Endothelial cell of umbilical vein (primary cell): ENCODE data around the gene SEZ6L2. TPM values are rescaled to one million over a fixed set of nuclear protein-coding genes. Genes with fewer than 3 reads are reported as not detected.
A peak's percentile ranks its signal among the peaks of the same experiment; 100 is the strongest.

ENCODE experiments used
- BruUV-seq: library from RNA; stranded (reverse); fragments of 400-500 nt; replicated peaks from 2 replicates; lab custom pipeline; 2021; lab: Mats Ljungman, UMichigan
- CTCF ChIA-PET: fragments of 300-600, 350-600 bp; sonication (Branson Sonifier 250); formaldehyde crosslinking; loops from one replicate; lab custom pipeline; 2021; ENCODE audit warnings: antibody characterized with exemption, inconsistent platforms; lab: Charles Lee
- POLR2A ChIA-PET: fragments of 300-600, 350-600 bp; sonication (Branson Sonifier 250); formaldehyde crosslinking; loops from one replicate; lab custom pipeline; 2021; ENCODE audit warnings: antibody characterized with exemption, inconsistent platforms; lab: Charles Lee
- DNase-seq: peaks from one replicate; pipeline ENCODE4 v3.0.0-alpha.2; 2011; ENCODE audit warnings: low read depth, low spot score
- FAIRE-seq: peaks from 2 replicates; lab custom pipeline; 2011; peaks lifted over from hg19 to GRCh38; lab: Jason Lieb, UNC
- H2AFZ ChIP-seq: 2 replicates; pipeline ENCODE4 v1.6.0; 2012; ENCODE audit warnings: low read depth, low read length, control low read depth, inconsistent platforms
- H3K27ac ChIP-seq: 2 replicates; pipeline ENCODE4 v1.5.1; 2011; ENCODE audit warnings: low read depth, mild to moderate bottlenecking, control low read depth, low read length, moderate library complexity; ENCODE audit not compliant: insufficient read depth
- H3K27me3 ChIP-seq, 2 experiments: 2 replicates each; pipeline versions ENCODE4 v1.6.0 to v1.6.1; 2011; ENCODE audit warnings: low read length in 2 of 2, mixed read lengths in 1 of 2; ENCODE audit not compliant: control insufficient read depth in 2 of 2, insufficient read depth in 2 of 2
- H3K36me3 ChIP-seq, 2 experiments: 2 replicates in 1 of 2; 3 replicates in 1 of 2; pipeline ENCODE4 v1.5.1; 2011; ENCODE audit warnings: low read length in 2 of 2, mild to moderate bottlenecking in 1 of 2, moderate library complexity in 1 of 2; ENCODE audit not compliant: control insufficient read depth in 2 of 2, insufficient read depth in 2 of 2; ENCODE audit errors: extremely low read depth in 1 of 2
- H3K4me1 ChIP-seq: 3 replicates; pipeline ENCODE4 v1.5.1; 2011; ENCODE audit warnings: mild to moderate bottlenecking, low read length; ENCODE audit not compliant: control insufficient read depth, insufficient read depth; ENCODE audit errors: extremely low read depth
- H3K4me2 ChIP-seq: 2 replicates; pipeline ENCODE4 v1.6.1; 2011; ENCODE audit warnings: low read length, control low read depth, mixed read lengths; ENCODE audit not compliant: insufficient read depth
- H3K4me3 ChIP-seq, 3 experiments: fragments of 200-600 bp in 1 of 3; sonication (generic), shearing (Covaris generic) in 1 of 3; replicated peaks in 1 of 3; 2 replicates each; pipeline ENCODE4 v1.5.1; 2011 to 2016; ENCODE audit warnings: control low read depth in 3 of 3, low read length in 3 of 3, mild to moderate bottlenecking in 2 of 3, inconsistent platforms in 1 of 3, low read depth in 1 of 3, moderate library complexity in 1 of 3; ENCODE audit not compliant: insufficient read depth in 1 of 3
- H3K79me2 ChIP-seq: 2 replicates; pipeline ENCODE4 v1.6.0; 2012; ENCODE audit warnings: low read length, inconsistent platforms; ENCODE audit not compliant: control insufficient read depth, insufficient read depth
- H3K9ac ChIP-seq: replicated peaks from 2 replicates; pipeline ENCODE3; 2011; ENCODE audit warnings: low read length, control low read depth; ENCODE audit not compliant: insufficient read depth; ENCODE audit errors: extremely low read depth
- H3K9me1 ChIP-seq: replicated peaks from 3 replicates; pipeline ENCODE4 v1.6.0; 2011; ENCODE audit warnings: mild to moderate bottlenecking, low read length; ENCODE audit not compliant: control insufficient read depth, insufficient read depth; ENCODE audit errors: extremely low read depth
- H3K9me3 ChIP-seq: replicated peaks from 2 replicates; pipeline ENCODE4 v1.5.1; 2012; ENCODE audit warnings: low read length, inconsistent platforms; ENCODE audit not compliant: control insufficient read depth, insufficient read depth
- H4K20me1 ChIP-seq: replicated peaks from 2 replicates; pipeline ENCODE3; 2011; ENCODE audit warnings: mild to moderate bottlenecking, low read length; ENCODE audit not compliant: control insufficient read depth, insufficient read depth; ENCODE audit errors: extremely low read depth
- CTCF ChIP-seq, 2 donors: IDR thresholded peaks; 1 replicate in 1 of 2; 2 replicates in 1 of 2; pipeline ENCODE4 v1.5.1; 2011; ENCODE audit warnings: low read length in 2 of 2, mild to moderate bottlenecking in 2 of 2, moderate library complexity in 2 of 2, control low read depth in 1 of 2, inconsistent platforms in 1 of 2, low read depth in 1 of 2; ENCODE audit not compliant: insufficient read depth in 1 of 2; ENCODE audit errors: extremely low read depth in 1 of 2
- EZH2 ChIP-seq: IDR thresholded peaks from 2 replicates; pipeline ENCODE4 v1.6.1; 2012; ENCODE audit warnings: borderline replicate concordance, low read depth, mild to moderate bottlenecking, moderate library complexity, low read length, inconsistent platforms; ENCODE audit not compliant: severe bottlenecking
- FOS ChIP-seq: IDR thresholded peaks from 2 replicates; pipeline ENCODE4 v1.6.1; 2011; ENCODE audit warnings: mild to moderate bottlenecking, low read length, moderate library complexity, borderline replicate concordance; ENCODE audit not compliant: insufficient read depth
- GATA2 ChIP-seq: IDR thresholded peaks from 2 replicates; pipeline ENCODE4 v1.7.0; 2011; ENCODE audit warnings: low read depth, mild to moderate bottlenecking, moderate library complexity, mixed read lengths, low read length; ENCODE audit not compliant: insufficient read length, insufficient read depth
- JUN ChIP-seq: IDR thresholded peaks from 2 replicates; pipeline ENCODE4 v1.6.1; 2011; ENCODE audit warnings: borderline replicate concordance, low read depth; ENCODE audit not compliant: insufficient read length, insufficient read depth
- MAX ChIP-seq: IDR thresholded peaks from 2 replicates; pipeline ENCODE4 v1.6.1; 2011; ENCODE audit not compliant: insufficient read depth, insufficient read length
- MYC ChIP-seq: IDR thresholded peaks from one replicate; pipeline ENCODE4 v1.6.1; 2011; ENCODE audit warnings: mild to moderate bottlenecking, low read depth, low read length
- POLR2A ChIP-seq: IDR thresholded peaks from 2 replicates; pipeline ENCODE4 v1.6.1; 2012; ENCODE audit warnings: low read depth, mild to moderate bottlenecking, control low read depth, low read length
- POLR2AphosphoS5 ChIP-seq: IDR thresholded peaks from 2 replicates; pipeline ENCODE4 v1.6.1; 2012; ENCODE audit warnings: low read depth, mild to moderate bottlenecking, control low read depth, low read length, moderate library complexity; ENCODE audit not compliant: insufficient read depth
- dilution Hi-C: fragments of 300-500 bp; cut with MboI; formaldehyde crosslinking; loops from one replicate; pipeline ENCODE4 v1.15.0; 2019; ENCODE audit warnings: low sequenced_read_pairs; ENCODE audit not compliant: extremely low pct_ligation_motif_present
- intact Hi-C: fragments of 100-400 bp; cut with micrococcal nuclease; formaldehyde crosslinking; loops from one replicate; pipeline ENCODE4 v1.10.0; 2022
- polyA plus RNA-seq, 4 experiments: library from polyadenylated mRNA; depleted of rRNA in 3 of 4; stranded (reverse) in 3 of 4; unstranded in 1 of 4; fragments of >200 nt; gene quantifications; 2 replicates each; pipeline versions ENCODE4 v1.2.1 to v1.2.3, GENCODE V29; 2011 to 2012; ENCODE audit warnings: missing spikeins in 1 of 4
- total RNA-seq: library from RNA; stranded (reverse); gene quantifications from 2 replicates; pipeline ENCODE4 v1.2.3, GENCODE V29; 2021

The SEZ6L2 gene
- total and polyA plus RNA-seq, 2 donors (not counting 3 experiments of a cell fraction or from before 2014, with no cell fraction given), result 2.4 to 4.5 TPM

- intact Hi-C loops (loop anchor here (1.0 to 2.0 kb wide), 8 partner anchors 39 to 158 kb away; partner anchors contain the start of genes INO80E, KIF22, MVP and TAOK2), dilution Hi-C loops (no loop called here)
- H4K20me1 ChIP-seq, result no peaks in the 10 kb centered on the region
Observed at GRCh38 chr16:29863669-29863984, 35.7 kb downstream of the SEZ6L2 start.

More at GRCh38 chr16:29863669-29863984, 35.7 kb downstream of the SEZ6L2 start:
- H3K27ac ChIP-seq, result peak overlapping the region; percentile 100
- peaks cover 7% of the 10 kb centered on the region for H3K4me1 ChIP-seq
- no peaks in the 10 kb centered on the region for H3K9me3 ChIP-seq
- ChIA-PET POLR2A (no interaction called here), CTCF (interaction anchor here (0.8 to 3.9 kb wide), 8 partner anchors 10 to 110 kb away, joined by 3 to 19 read pairs (median 4); partner anchors contain the start of genes ASPHD1, KIF22 and SEZ6L2)
- H3K27me3 ChIP-seq, result no peaks in the 10 kb centered on the region
- H2AFZ ChIP-seq, result peak overlapping the region; percentile 84
- no peak for FAIRE-seq
- no TSS peak for BruUV-seq
- no peak overlapping the region for H3K4me3 ChIP-seq
- H3K79me2 ChIP-seq, result peaks cover 14% of the 10 kb centered on the region
- H3K9me1 ChIP-seq, result no peaks in the 10 kb centered on the region
- TF ChIP-seq FOS (no peak), CTCF (IDR thresholded peaks at IDR 0.05; ENCODE audit: extremely low read depth in 1 of 2, insufficient read depth in 1 of 2, low read depth in 1 of 2, low read length in 2 of 2) (no peak), MYC (no peak), MAX (no peak), EZH2 (no peak), POLR2A (no peak), POLR2AphosphoS5 (no peak), JUN (no peak), GATA2 (no peak)
- DNase-seq, result no peak
- H3K9ac ChIP-seq, result no peak overlapping the region
- peaks cover 0 to 19% of the 10 kb centered on the region in 2 experiments for H3K36me3 ChIP-seq
- H3K4me2 ChIP-seq, result peak overlapping the region; percentile 87
